Heart left ventricle (tissue), 13 donors: ENCODE results near the gene PMVK.

ENCODE experiments used
- POLR2A ChIP-seq, 2 donors: fragments of 450-650 bp; IDR thresholded peaks; one replicate each; pipeline ENCODE4 v1.6.1; 2017; ENCODE audit warnings: antibody characterized with exemption in 2 of 2, mild to moderate bottlenecking in 2 of 2, moderate library complexity in 2 of 2
- TF ChIP-seq, protein P1 (sequence below), 12 donors: fragments of 200-600 bp; sonication (generic) in 4 of 12; IDR thresholded peaks; one replicate each; pipeline versions ENCODE4 v1.5.0 to v1.8.0; 2018 to 2022; ENCODE audit warnings: antibody characterized with exemption in 12 of 12, mild to moderate bottlenecking in 5 of 12
- donor health status: ischemic (EF 13 %, LVEDD 7.1; RV severe dilation, severe dysfunction).
- donor health status: DM: no; HTN: yes; CAD: no.
- donor health status: DM: no; HTN: no; CAD: no.
- donor health status: ischemic (EF 25% LVEDD 6.9; RV normal size, moderate dysfunction).
- donor health status: ischemic (EF 25% LVEDD 5.7; RV mildly dilated, moderate dysfunction).
- donor health status: ischemic (EF 35%, LVEDD 5.7; RV mildly dilated, moderate dysfunction).
- donor health status: nonischemic (EF 11% LVEDD 7.7; RV severe dilation, severe dysfunction).
- donor health status: DM: yes; HTN: yes; CAD: no.
- donor health status: PGD.
- donor health status: ischemic (EF 29% LVEDD 5.4; RV normal size, mild dysfunction).
- donor health status: nonischemic (EF 23%, LVEDD 6.1; RV moderate dilation, normal function).

DNA sequence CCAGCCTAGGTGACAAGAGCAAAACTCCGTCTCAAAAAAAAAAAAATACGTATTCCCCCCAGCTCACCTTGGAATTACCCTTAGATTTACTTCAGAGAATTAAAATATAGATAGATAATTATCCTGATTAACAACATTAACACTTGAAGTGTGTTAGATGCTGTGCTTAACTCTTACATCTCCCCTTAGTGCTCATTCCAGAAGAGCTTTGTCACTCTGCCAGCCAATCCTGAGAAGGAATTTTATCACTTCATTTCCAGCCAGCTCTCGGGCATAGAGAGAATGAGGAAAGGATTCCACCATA is 35.6 kb upstream of the PMVK start:
- no peak for TF ChIP-seq POLR2A (IDR thresholded peaks at IDR 0.05)
- TF ChIP-seq, protein P1, sequence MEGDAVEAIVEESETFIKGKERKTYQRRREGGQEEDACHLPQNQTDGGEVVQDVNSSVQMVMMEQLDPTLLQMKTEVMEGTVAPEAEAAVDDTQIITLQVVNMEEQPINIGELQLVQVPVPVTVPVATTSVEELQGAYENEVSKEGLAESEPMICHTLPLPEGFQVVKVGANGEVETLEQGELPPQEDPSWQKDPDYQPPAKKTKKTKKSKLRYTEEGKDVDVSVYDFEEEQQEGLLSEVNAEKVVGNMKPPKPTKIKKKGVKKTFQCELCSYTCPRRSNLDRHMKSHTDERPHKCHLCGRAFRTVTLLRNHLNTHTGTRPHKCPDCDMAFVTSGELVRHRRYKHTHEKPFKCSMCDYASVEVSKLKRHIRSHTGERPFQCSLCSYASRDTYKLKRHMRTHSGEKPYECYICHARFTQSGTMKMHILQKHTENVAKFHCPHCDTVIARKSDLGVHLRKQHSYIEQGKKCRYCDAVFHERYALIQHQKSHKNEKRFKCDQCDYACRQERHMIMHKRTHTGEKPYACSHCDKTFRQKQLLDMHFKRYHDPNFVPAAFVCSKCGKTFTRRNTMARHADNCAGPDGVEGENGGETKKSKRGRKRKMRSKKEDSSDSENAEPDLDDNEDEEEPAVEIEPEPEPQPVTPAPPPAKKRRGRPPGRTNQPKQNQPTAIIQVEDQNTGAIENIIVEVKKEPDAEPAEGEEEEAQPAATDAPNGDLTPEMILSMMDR (IDR thresholded peaks at IDR 0.05): no peak
